ENCODE measurements around the gene TNIP1. TPM values are rescaled to one million over a fixed set of nuclear protein-coding genes. Genes with fewer than 3 reads are reported as not detected.

TNIP1 gene
- total RNA-seq, 1 donor from 2014 or later, result 120 TPM

DNA sequence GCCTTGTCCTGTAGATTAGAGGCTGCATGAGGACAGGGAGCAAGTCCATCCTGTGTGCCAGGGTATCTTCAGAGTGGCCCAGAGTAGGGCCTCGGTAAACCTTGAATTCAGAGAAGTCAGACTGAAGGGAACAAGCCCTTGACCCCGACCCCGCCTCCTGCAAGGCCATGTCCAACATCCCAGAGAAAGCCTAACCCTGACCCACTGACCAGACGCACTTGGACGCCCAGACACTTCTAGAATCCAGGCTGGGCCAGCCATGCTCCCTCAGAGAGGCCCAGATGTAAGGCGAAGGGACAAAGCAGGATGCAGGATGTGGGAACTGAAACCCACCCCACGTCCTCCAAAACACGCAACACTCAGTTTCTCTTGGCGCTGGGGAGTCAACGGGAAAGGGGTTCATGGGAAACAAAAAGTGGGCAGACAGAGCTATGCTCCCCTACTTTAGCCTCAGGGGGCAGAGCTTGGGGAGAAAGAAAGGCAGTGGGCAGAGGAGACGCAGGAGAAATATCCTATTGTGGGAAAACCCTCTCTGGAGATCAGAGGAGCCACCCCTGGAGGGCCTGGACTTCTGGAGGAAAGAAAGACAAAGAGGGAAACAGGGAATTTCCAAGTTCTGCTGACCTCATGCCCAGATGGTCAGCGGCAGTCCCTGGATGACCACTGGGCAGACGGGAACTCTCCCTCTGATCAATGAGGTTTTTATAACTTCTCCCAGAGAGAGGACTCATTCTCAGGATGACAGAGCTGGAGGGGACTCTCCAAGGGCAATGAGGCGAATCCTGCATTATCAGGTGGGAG is 13.0 kb downstream of the TNIP1 start:
- Histone ChIP-seq H3K27me3 (no peaks in the 10 kb centered on the region), H3K9me3 (no peaks in the 10 kb centered on the region), H3K27ac (peak overlapping the region; percentile 63), H3K4me1 (peaks cover 76% of the 10 kb centered on the region), H3K36me3 (peaks cover 12% of the 10 kb centered on the region), H3K4me3 (no peak overlapping the region)
- ATAC-seq (no peak), DNase-seq (no peak)
- TF ChIP-seq CTCF (IDR thresholded peaks at IDR 0.05), result no peak
- intact Hi-C loops (cut with DNase I), result no loop called here

DNA sequence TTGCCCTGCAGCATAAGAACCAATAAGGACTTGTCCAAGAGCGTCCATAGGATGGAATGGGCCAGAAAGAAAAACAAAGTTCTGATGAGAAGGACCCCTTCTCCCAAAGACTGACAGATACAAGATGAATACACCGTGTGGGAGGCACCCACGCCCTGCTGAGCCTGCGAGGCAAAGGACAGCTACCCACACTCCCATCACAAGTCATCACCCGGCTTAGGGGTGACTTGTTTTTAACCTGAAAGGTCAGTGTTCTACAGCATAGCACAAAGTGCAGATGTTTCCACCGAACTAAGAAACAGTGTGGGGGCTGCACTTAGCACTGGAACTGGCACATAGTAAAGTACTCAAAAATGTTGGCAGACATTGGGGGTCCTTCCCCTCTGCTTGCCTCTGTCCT is 13.9 kb downstream of the TNIP1 start:
- TF ChIP-seq CTCF (IDR thresholded peaks at IDR 0.05), result no peak
- ATAC-seq (no peak), DNase-seq (no peak)
- H3K4me3 ChIP-seq, result no peak overlapping the region
- no peak overlapping the region for H3K27ac ChIP-seq
- H3K4me1 ChIP-seq, result peaks cover 71% of the 10 kb centered on the region
- H3K9me3 ChIP-seq, result no peaks in the 10 kb centered on the region
- intact Hi-C loops (cut with DNase I), result no loop called here
- peaks cover 21% of the 10 kb centered on the region for H3K36me3 ChIP-seq
- H3K27me3 ChIP-seq, result no peaks in the 10 kb centered on the region

GRCh38 chr5:151065609-151066008 is 15.2 kb downstream of the TNIP1 start:
- ATAC-seq, result no peak
- H3K36me3 ChIP-seq, result peaks cover 31% of the 10 kb centered on the region
- H3K4me3 ChIP-seq, result no peak overlapping the region
- intact Hi-C loops (cut with DNase I), result no loop called here
- TF ChIP-seq CTCF (IDR thresholded peaks at IDR 0.05), result no peak
- H3K4me1 ChIP-seq, result peaks cover 67% of the 10 kb centered on the region
- H3K27ac ChIP-seq, result no peak overlapping the region
- H3K9me3 ChIP-seq, result no peaks in the 10 kb centered on the region
- DNase-seq, result no peak
- H3K27me3 ChIP-seq, result no peaks in the 10 kb centered on the region

DNA sequence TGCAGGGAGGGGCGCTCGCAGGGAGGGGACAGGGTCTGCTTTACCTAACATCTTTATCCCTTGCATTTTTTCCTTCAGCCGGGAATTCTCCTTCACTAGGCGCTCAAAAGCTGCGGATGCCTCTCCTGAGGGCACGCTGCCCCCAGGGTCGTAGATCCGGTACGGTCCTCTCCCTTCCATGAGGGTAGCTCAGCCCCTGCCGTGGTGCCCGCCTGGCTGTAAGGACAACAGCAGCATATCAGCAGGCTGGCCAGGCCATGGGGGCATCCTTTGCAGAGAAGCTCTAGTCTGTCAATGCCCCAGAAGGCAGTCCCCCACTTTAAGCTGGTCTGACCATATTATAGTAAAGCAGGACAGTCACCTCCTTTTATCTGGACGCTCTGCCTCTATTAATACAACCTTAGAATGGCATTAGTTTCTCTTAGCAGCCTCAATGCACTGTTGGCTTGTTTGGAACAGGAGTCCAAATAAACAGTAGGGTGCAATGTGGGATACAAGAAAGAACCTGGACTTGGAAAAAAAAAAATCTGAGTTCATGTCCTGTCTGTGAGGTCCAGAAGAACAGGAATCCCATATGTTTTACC is 15.8 kb downstream of the TNIP1 start:
- peaks cover 31% of the 10 kb centered on the region for H3K36me3 ChIP-seq
- intact Hi-C loops (cut with DNase I), result no loop called here
- TF ChIP-seq CTCF (IDR thresholded peaks at IDR 0.05), result no peak

DNA sequence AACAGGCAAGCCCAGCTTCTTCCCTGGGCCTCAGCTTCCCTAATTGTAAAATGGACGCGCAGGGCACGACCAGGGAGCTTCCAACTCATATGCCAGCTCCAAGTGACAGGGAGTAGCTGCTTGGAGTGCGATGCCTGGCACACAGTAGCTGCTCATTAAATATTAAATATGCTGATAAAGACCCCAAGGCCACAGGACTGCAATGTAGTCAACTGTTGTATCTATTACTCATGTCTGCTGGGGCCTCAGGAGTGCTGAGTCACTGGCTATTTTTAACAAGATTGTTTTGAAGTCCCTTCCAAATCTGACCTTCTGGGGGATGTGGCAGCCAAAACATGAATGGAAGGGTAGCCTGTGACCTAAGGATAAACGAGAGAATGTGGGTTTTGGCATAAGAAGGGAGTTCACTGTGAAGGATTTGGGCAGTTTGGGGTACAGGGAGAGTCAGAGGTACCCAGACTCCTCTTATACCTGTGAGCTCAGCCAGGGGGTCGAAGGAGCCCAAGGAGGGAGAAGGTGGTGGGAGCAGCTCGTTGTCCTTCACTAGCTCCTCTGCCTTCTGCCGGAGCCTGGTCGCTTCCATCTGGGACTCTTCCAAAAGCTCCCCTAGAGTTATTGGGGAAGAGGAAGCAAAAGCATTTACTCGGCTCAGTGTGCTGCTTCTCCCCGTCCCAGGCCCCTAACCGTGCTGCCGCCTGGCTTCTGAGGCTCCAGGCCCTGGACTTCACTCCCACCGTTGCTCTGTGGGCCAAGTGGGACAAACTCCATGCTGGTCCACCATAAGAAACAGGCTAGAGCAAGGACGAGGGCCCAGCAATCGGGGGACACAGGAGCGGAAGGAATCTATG is 17.5 kb downstream of the TNIP1 start:
- ATAC-seq (no peak), DNase-seq (no peak)
- Histone ChIP-seq H3K36me3 (peaks cover 42% of the 10 kb centered on the region), H3K9me3 (no peaks in the 10 kb centered on the region), H3K4me3 (no peak overlapping the region), H3K27ac (peak overlapping the region; percentile 44), H3K27me3 (no peaks in the 10 kb centered on the region), H3K4me1 (peaks cover 65% of the 10 kb centered on the region)
- no peak for TF ChIP-seq CTCF (IDR thresholded peaks at IDR 0.05)
- intact Hi-C loops (cut with DNase I), result no loop called here

More for the DNA sequence above, 15.8 kb downstream of the TNIP1 start:
- ATAC-seq (no peak), DNase-seq (no peak)
- H3K4me1 ChIP-seq, result peaks cover 67% of the 10 kb centered on the region
- no peak overlapping the region for H3K4me3 ChIP-seq
- peak overlapping the region; percentile 44 for H3K27ac ChIP-seq
- H3K27me3 ChIP-seq, result no peaks in the 10 kb centered on the region
- no peaks in the 10 kb centered on the region for H3K9me3 ChIP-seq

All from upper lobe of right lung (tissue), 1 donor.